ENCODE results near the gene MX1. TPM values are rescaled to one million over a fixed set of nuclear protein-coding genes. Genes with fewer than 3 reads are reported as not detected.

Gene MX1
- total RNA-seq, 2 donors from 2014 or later: 15.6 to 29.1 TPM

GRCh38 chr21:41481191-41481590 is 55.2 kb downstream of the MX1 start:
- H3K9me3 ChIP-seq: no peaks in the 10 kb centered on the region
- no peak for DNase-seq (ENCODE audit: low spot score)
- H3K4me3 ChIP-seq: no peak overlapping the region
- intact Hi-C loops (cut with DNase I): no loop called here
- H3K4me1 ChIP-seq (replicated peaks): peaks cover 7% of the 10 kb centered on the region
- peaks cover 0 to 15% of the 10 kb centered on the region in 2 donors for H3K36me3 ChIP-seq
- no peaks in the 10 kb centered on the region for H3K27me3 ChIP-seq (replicated peaks; ENCODE audit: insufficient read depth)
- 90% methylated on average over 8 of the region's 8 CpGs for WGBS
- TF ChIP-seq POLR2AphosphoS5 (IDR thresholded peaks at IDR 0.05): no peak
- no peak for TF ChIP-seq POLR2A (IDR thresholded peaks at IDR 0.05)
- no peak for TF ChIP-seq CTCF (IDR thresholded peaks at IDR 0.05)
- H3K27ac ChIP-seq: peak overlapping the region in 1 of 2 donors; percentile 15

GRCh38 chr21:41482301-41482700 is 56.3 kb downstream of the MX1 start:
- DNase-seq (ENCODE audit: low spot score): no peak
- 38% methylated on average over 6 of the region's 6 CpGs for WGBS
- H3K27ac ChIP-seq: peak overlapping the region in 1 of 2 donors; percentile 15
- H3K9me3 ChIP-seq: no peaks in the 10 kb centered on the region
- peaks cover 0 to 10% of the 10 kb centered on the region in 2 donors for H3K36me3 ChIP-seq
- intact Hi-C loops (cut with DNase I): no loop called here
- peaks cover 7% of the 10 kb centered on the region for H3K4me1 ChIP-seq (replicated peaks)
- H3K27me3 ChIP-seq (replicated peaks; ENCODE audit: insufficient read depth): no peaks in the 10 kb centered on the region
- no peak overlapping the region for H3K4me3 ChIP-seq
- TF ChIP-seq POLR2AphosphoS5 (IDR thresholded peaks at IDR 0.05) (no peak), CTCF (IDR thresholded peaks at IDR 0.05) (no peak), POLR2A (IDR thresholded peaks at IDR 0.05) (no peak)

GRCh38 chr21:41482980-41483379 is 56.9 kb downstream of the MX1 start:
- no peak for DNase-seq (ENCODE audit: low spot score)
- no peak overlapping the region for H3K27ac ChIP-seq
- H3K9me3 ChIP-seq: no peaks in the 10 kb centered on the region
- H3K27me3 ChIP-seq (replicated peaks; ENCODE audit: insufficient read depth): no peaks in the 10 kb centered on the region
- WGBS: 93% methylated on average over 6 of the region's 6 CpGs
- intact Hi-C loops (cut with DNase I): no loop called here
- TF ChIP-seq POLR2AphosphoS5 (IDR thresholded peaks at IDR 0.05): no peak
- no peak for TF ChIP-seq POLR2A (IDR thresholded peaks at IDR 0.05)
- TF ChIP-seq CTCF (IDR thresholded peaks at IDR 0.05): no peak
- no peak overlapping the region for H3K4me3 ChIP-seq
- H3K36me3 ChIP-seq: peaks cover 0 to 11% of the 10 kb centered on the region in 2 donors
- H3K4me1 ChIP-seq (replicated peaks): peaks cover 7% of the 10 kb centered on the region

- peaks cover 3% of the 10 kb centered on the region for H3K4me1 ChIP-seq (replicated peaks)
- TF ChIP-seq POLR2AphosphoS5 (IDR thresholded peaks at IDR 0.05): no peak
- no peak for TF ChIP-seq CTCF (IDR thresholded peaks at IDR 0.05)
- TF ChIP-seq POLR2A (IDR thresholded peaks at IDR 0.05): no peak
- 88% methylated on average over 12 of the region's 12 CpGs for WGBS
- H3K4me3 ChIP-seq: no peak overlapping the region
- no peaks in the 10 kb centered on the region for H3K27me3 ChIP-seq (replicated peaks; ENCODE audit: insufficient read depth)
- no peaks in the 10 kb centered on the region for H3K9me3 ChIP-seq
- H3K27ac ChIP-seq: no peak overlapping the region
- peaks cover 0 to 14% of the 10 kb centered on the region in 2 donors for H3K36me3 ChIP-seq
- intact Hi-C loops (cut with DNase I): no loop called here
- DNase-seq (ENCODE audit: low spot score): no peak
These were observed 57.4 kb downstream of the MX1 start for GRCh38 chr21:41483415-41483814.

GRCh38 chr21:41483973-41484372 is 57.9 kb downstream of the MX1 start:
- Histone ChIP-seq H3K4me1 (replicated peaks) (no peaks in the 10 kb centered on the region), H3K27me3 (replicated peaks; ENCODE audit: insufficient read depth) (no peaks in the 10 kb centered on the region), H3K36me3 (peaks cover 2 to 13% of the 10 kb centered on the region in 2 donors), H3K4me3 (no peak overlapping the region), H3K9me3 (no peaks in the 10 kb centered on the region), H3K27ac (no peak overlapping the region)
- no peak for DNase-seq (ENCODE audit: low spot score)
- 85% methylated on average over 4 of the region's 4 CpGs for WGBS
- TF ChIP-seq POLR2AphosphoS5 (IDR thresholded peaks at IDR 0.05): no peak
- TF ChIP-seq CTCF (IDR thresholded peaks at IDR 0.05): no peak
- no peak for TF ChIP-seq POLR2A (IDR thresholded peaks at IDR 0.05)
- intact Hi-C loops (cut with DNase I): no loop called here

Measured in prostate gland (tissue), 2 donors.